Gastrocnemius medialis (tissue), 4 donors: ENCODE results near the gene APOL6.

Source experiments
- CTCF ChIP-seq, 5 experiments: fragments of 450-650 bp in 3 of 5; fragments of 200-600 bp in 2 of 5; sonication (generic) in 2 of 5; IDR thresholded peaks in 4 of 5; conservative IDR thresholded peaks in 1 of 5; 1 replicate in 4 of 5; 2 replicates in 1 of 5; pipeline ENCODE4 v1.5.1; 2016 to 2019; ENCODE audit warnings: antibody characterized with exemption in 5 of 5, mild to moderate bottlenecking in 3 of 5, moderate library complexity in 3 of 5
- POLR2A ChIP-seq, 2 donors: fragments of 450-650 bp; IDR thresholded peaks; one replicate each; pipeline ENCODE4 v1.6.1; 2017; ENCODE audit warnings: antibody characterized with exemption in 2 of 2, mild to moderate bottlenecking in 2 of 2, moderate library complexity in 2 of 2

DNA sequence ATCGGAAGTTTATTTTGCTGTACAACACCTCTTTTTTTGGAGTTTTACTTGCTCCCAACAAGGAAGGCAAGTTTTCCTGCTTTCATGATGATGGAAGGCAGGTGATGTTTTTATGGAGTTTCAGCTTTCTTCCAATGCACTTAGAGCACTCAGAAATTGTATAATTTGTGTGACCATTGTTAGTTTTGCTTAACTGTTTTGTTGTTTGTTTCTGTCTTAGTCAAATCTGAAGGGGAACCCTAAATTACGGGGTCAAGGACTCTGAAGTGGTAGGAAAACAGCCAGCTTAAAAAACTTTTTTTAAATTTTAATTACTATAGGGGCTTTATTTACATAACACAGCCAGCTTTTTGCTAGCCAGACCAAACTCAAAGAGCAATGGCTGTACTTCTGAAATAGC lies 14.7 kb downstream of the APOL6 start:
- no peak for TF ChIP-seq CTCF (IDR thresholded peaks at IDR 0.05 in 4 of 5, conservative IDR thresholded peaks at IDR 0.05 in 1 of 5)
- no peak for TF ChIP-seq POLR2A (IDR thresholded peaks at IDR 0.05)
